Esophagus muscularis mucosa (tissue), 3 donors: ENCODE data around the gene LENEP.

Experiments
- CTCF ChIP-seq, 3 experiments: fragments of 200-600 bp in 2 of 3; fragments of 450-650 bp in 1 of 3; sonication (generic) in 2 of 3; IDR thresholded peaks; one replicate each; pipeline ENCODE4 v1.5.1; 2017 to 2019; ENCODE audit warnings: antibody characterized with exemption in 3 of 3, mild to moderate bottlenecking in 2 of 3, moderate library complexity in 1 of 3
- POLR2A ChIP-seq: fragments of 450-650 bp; IDR thresholded peaks from one replicate; pipeline ENCODE4 v1.6.1; 2017; ENCODE audit warnings: antibody characterized with exemption, moderate library complexity, mild to moderate bottlenecking, low read depth
- POLR2AphosphoS5 ChIP-seq, 2 donors: sonication (generic); formaldehyde crosslinking; IDR thresholded peaks; one replicate each; pipeline ENCODE4 v1.6.1; 2017; ENCODE audit warnings: antibody characterized with exemption in 2 of 2

GRCh38 chr1:154999571-155000410 lies 6.4 kb downstream of the LENEP start:
- TF ChIP-seq CTCF (IDR thresholded peaks at IDR 0.05) (no peak), POLR2AphosphoS5 (IDR thresholded peaks at IDR 0.05) (no peak), POLR2A (no peak)
